B cell (primary cell): ENCODE results near the gene NPHS1. TPM values are rescaled to one million over a fixed set of nuclear protein-coding genes. Genes with fewer than 3 reads are reported as not detected.

Source experiments
- ATAC-seq: fragments of 200-7000 bp; cut with Tn5 transposase; one replicate; pipeline ENCODE4 v1.10.0; 2021; ENCODE audit warnings: low read depth, mild to moderate bottlenecking, moderate number of reproducible peaks, moderate library complexity
- CTCF ChIA-PET: fragments of 350-600 bp; sonication (Branson Sonifier 250); formaldehyde crosslinking; loops from one replicate; lab custom pipeline; 2021; ENCODE audit warnings: antibody characterized with exemption, inconsistent platforms; lab: Charles Lee
- POLR2A ChIA-PET: fragments of 350-600 bp; sonication (Branson Sonifier 250); formaldehyde crosslinking; loops from one replicate; lab custom pipeline; 2021; ENCODE audit warnings: antibody characterized with exemption; lab: Charles Lee
- DNase-seq: peaks from one replicate; pipeline ENCODE4 v3.0.0; 2013
- H2AFZ ChIP-seq: 2 replicates; pipeline ENCODE4 v1.6.1; 2012; ENCODE audit warnings: mild to moderate bottlenecking, low read depth, low read length; ENCODE audit not compliant: insufficient read depth, poor library complexity, severe bottlenecking
- H3K27ac ChIP-seq, 2 donors: 1 replicate in 1 of 2; 2 replicates in 1 of 2; pipeline ENCODE4 v1.5.1; 2012 to 2013; ENCODE audit warnings: low read length in 2 of 2, mild to moderate bottlenecking in 2 of 2, moderate library complexity in 1 of 2
- H3K27me3 ChIP-seq, 4 experiments: fragments of 200-600 bp in 1 of 4; sonication (generic) in 1 of 4; replicated peaks in 1 of 4; 1 replicate in 2 of 4; 2 replicates in 2 of 4; pipeline versions ENCODE4 v1.6.1 to v1.7.0; 2013 to 2016; ENCODE audit warnings: low read length in 3 of 4, mild to moderate bottlenecking in 2 of 4, mixed read lengths in 1 of 4, moderate library complexity in 1 of 4; ENCODE audit not compliant: insufficient read depth in 4 of 4, control insufficient read depth in 3 of 4; ENCODE audit errors: control extremely low read depth in 1 of 4
- H3K36me3 ChIP-seq, 2 experiments: replicated peaks in 1 of 2; 1 replicate in 1 of 2; 2 replicates in 1 of 2; pipeline versions ENCODE4 v1.6.1 to v1.7.1; 2013; ENCODE audit warnings: low read length in 1 of 2; ENCODE audit not compliant: insufficient read depth in 2 of 2, control insufficient read depth in 1 of 2; ENCODE audit errors: control extremely low read depth in 1 of 2, extremely low read depth in 1 of 2
- H3K4me1 ChIP-seq, 2 donors: fragments of 200-600 bp in 1 of 2; sonication (generic) in 1 of 2; 1 replicate in 1 of 2; 2 replicates in 1 of 2; pipeline versions ENCODE4 v1.5.1 to v1.6.1; 2013 to 2017; ENCODE audit warnings: low read length in 2 of 2; ENCODE audit not compliant: control insufficient read depth in 2 of 2, insufficient read depth in 2 of 2
- H3K4me2 ChIP-seq: replicated peaks from 2 replicates; pipeline ENCODE3; 2012; ENCODE audit warnings: mild to moderate bottlenecking, low read depth, low read length; ENCODE audit not compliant: poor library complexity, severe bottlenecking
- H3K4me3 ChIP-seq, 5 experiments: fragments of 200-600 bp in 1 of 5; sonication (generic) in 1 of 5; 1 replicate in 3 of 5; 2 replicates in 2 of 5; pipeline versions ENCODE4 v1.5.1 to v1.7.0; 2011 to 2016; ENCODE audit warnings: low read length in 4 of 5, mild to moderate bottlenecking in 4 of 5, low read depth in 2 of 5, control low read depth in 1 of 5, moderate library complexity in 1 of 5; ENCODE audit not compliant: insufficient read depth in 1 of 5; ENCODE audit errors: control extremely low read depth in 1 of 5, extremely low read depth in 1 of 5
- H3K79me2 ChIP-seq: fragments of 200-600 bp; sonication (generic); one replicate; pipeline ENCODE4 v1.6.0; 2016; ENCODE audit warnings: low read length; ENCODE audit not compliant: control insufficient read depth, insufficient read depth
- H3K9ac ChIP-seq: fragments of 200-600 bp; sonication (generic); 2 replicates; pipeline ENCODE4 v1.6.1; 2017; ENCODE audit warnings: mild to moderate bottlenecking, low read length, moderate library complexity
- H3K9me3 ChIP-seq, 3 donors: one replicate each; pipeline versions ENCODE4 v1.6.1 to v1.7.1; 2013; ENCODE audit warnings: low read length in 2 of 3; ENCODE audit not compliant: control insufficient read depth in 2 of 3, insufficient read depth in 1 of 3; ENCODE audit errors: control extremely low read depth in 1 of 3
- H4K20me1 ChIP-seq: 2 replicates; pipeline ENCODE4 v1.6.0; 2012; ENCODE audit warnings: mild to moderate bottlenecking, low read length; ENCODE audit not compliant: insufficient read depth, control insufficient read depth, poor library complexity, severe bottlenecking
- H3K27ac Mint-ChIP-seq: one replicate; pipeline ENCODE4 v1.8.0; 2021; ENCODE audit warnings: mixed read lengths
- H3K27me3 Mint-ChIP-seq: one replicate; pipeline ENCODE4 v1.8.0; 2021; ENCODE audit warnings: mixed read lengths
- H3K4me1 Mint-ChIP-seq: one replicate; pipeline ENCODE4 v1.8.0; 2021; ENCODE audit warnings: mixed read lengths
- H3K4me3 Mint-ChIP-seq: one replicate; pipeline ENCODE4 v1.8.0; 2021; ENCODE audit warnings: mixed read lengths
- H3K9me3 Mint-ChIP-seq: one replicate; pipeline ENCODE4 v1.8.0; 2022; ENCODE audit warnings: mixed read lengths; ENCODE audit not compliant: insufficient read depth
- EZH2 ChIP-seq: IDR thresholded peaks from 2 replicates; pipeline ENCODE4 v1.6.1; 2012; ENCODE audit warnings: borderline replicate concordance, low read depth, mild to moderate bottlenecking, moderate library complexity, low read length; ENCODE audit not compliant: insufficient read depth, poor library complexity, severe bottlenecking
- WGBS: methylation state at CpG from one replicate; pipeline ENCODE4 v1.1.5; 2013; ENCODE audit warnings: missing lambda C conversion rate; ENCODE audit not compliant: insufficient coverage; 5-methylcytosine and 5-hydroxymethylcytosine counted together
- intact Hi-C: fragments of 100-400 bp; cut with micrococcal nuclease; formaldehyde crosslinking; loops from one replicate; pipeline ENCODE4 v1.10.0; 2022
- polyA plus RNA-seq: library from polyadenylated mRNA; depleted of rRNA; stranded (reverse); fragments of >200 nt; gene quantifications from 2 replicates; pipeline ENCODE4 v1.2.3, GENCODE V29; 2012
- total RNA-seq, 2 donors: library from RNA; stranded (reverse); fragments of 120-200 nt in 1 of 2; gene quantifications; 1 replicate in 1 of 2; 2 replicates in 1 of 2; pipeline versions ENCODE4 v1.2.3 to v1.2.4, GENCODE V29; 2013 to 2022
- TF ChIP-seq, protein P1 (sequence below): fragments of 200-600 bp; IDR thresholded peaks from one replicate; pipeline ENCODE4 v1.8.0; 2022; ENCODE audit warnings: antibody characterized with exemption, mild to moderate bottlenecking

NPHS1 gene
- total and polyA plus RNA-seq, 2 donors (not counting 1 experiment from before 2014, with no cell fraction given): not detected

DNA sequence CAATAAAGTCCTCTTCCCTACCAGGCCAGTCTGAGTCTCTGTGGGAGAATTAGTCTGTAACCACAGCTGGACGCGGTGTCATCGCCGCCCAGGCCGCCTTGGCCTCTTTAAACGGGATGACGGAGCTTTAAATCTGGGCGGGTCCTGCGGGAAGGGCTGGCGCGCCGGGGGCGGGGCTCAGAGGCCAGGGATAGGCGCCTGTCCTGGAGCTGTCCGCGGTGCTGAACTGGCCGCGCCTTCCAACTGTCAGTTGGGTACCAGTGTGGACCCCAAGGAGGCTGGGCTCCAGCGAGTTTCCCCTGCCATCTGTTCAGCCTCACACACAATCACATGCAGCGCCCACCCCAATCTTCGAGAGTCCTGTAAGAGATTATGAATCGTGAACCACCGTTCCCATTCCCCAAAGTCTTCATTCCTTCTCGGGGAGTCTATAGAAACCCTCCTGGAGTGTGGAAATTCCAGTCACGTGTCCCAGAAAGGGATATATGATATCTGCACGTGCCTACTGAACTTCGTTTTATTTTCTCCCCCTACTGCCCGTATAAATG is 27.5 kb upstream of the NPHS1 start:
- peaks cover 35% of the 10 kb centered on the region for H3K27me3 Mint-ChIP-seq
- H3K79me2 ChIP-seq: no peaks in the 10 kb centered on the region
- ChIA-PET CTCF (interaction anchor here (6.8 kb wide), 1 partner anchor 52 kb away, joined by 168 read pairs; no protein-coding TSS in a partner anchor), POLR2A (interaction anchor here (0.6 to 0.9 kb wide), 2 partner anchors 19 to 328 kb away, joined by 3 read pairs; no protein-coding TSS in a partner anchor)
- H2AFZ ChIP-seq: no peak overlapping the region
- ATAC-seq (peak; percentile 52), DNase-seq (peak; percentile 78)
- H3K27ac Mint-ChIP-seq: peak overlapping the region; percentile 15
- H3K27me3 ChIP-seq: peaks cover 0 to 36% (median 12%) of the 10 kb centered on the region in 4 experiments
- intact Hi-C loops: loop anchor here (1.0 to 5.0 kb wide), 2 partner anchors 172 to 186 kb away; partner anchors contain the start of genes THAP8 and WDR62
- H3K4me3 Mint-ChIP-seq: no peak overlapping the region
- TF ChIP-seq, protein P1, sequence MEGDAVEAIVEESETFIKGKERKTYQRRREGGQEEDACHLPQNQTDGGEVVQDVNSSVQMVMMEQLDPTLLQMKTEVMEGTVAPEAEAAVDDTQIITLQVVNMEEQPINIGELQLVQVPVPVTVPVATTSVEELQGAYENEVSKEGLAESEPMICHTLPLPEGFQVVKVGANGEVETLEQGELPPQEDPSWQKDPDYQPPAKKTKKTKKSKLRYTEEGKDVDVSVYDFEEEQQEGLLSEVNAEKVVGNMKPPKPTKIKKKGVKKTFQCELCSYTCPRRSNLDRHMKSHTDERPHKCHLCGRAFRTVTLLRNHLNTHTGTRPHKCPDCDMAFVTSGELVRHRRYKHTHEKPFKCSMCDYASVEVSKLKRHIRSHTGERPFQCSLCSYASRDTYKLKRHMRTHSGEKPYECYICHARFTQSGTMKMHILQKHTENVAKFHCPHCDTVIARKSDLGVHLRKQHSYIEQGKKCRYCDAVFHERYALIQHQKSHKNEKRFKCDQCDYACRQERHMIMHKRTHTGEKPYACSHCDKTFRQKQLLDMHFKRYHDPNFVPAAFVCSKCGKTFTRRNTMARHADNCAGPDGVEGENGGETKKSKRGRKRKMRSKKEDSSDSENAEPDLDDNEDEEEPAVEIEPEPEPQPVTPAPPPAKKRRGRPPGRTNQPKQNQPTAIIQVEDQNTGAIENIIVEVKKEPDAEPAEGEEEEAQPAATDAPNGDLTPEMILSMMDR: no peak
- no peak for TF ChIP-seq EZH2
- H3K9ac ChIP-seq: no peak overlapping the region
- no peak overlapping the region for H3K4me2 ChIP-seq
- no peak overlapping the region for H3K27ac ChIP-seq
- no peaks in the 10 kb centered on the region for H3K36me3 ChIP-seq
- no peaks in the 10 kb centered on the region for H4K20me1 ChIP-seq
- H3K9me3 Mint-ChIP-seq: no peaks in the 10 kb centered on the region
- no peak overlapping the region for H3K4me3 ChIP-seq
- WGBS: 3% methylated on average over 24 of the region's 28 CpGs
- peaks cover 16% of the 10 kb centered on the region for H3K4me1 Mint-ChIP-seq
- H3K4me1 ChIP-seq: peaks cover 4 to 7% of the 10 kb centered on the region in 2 donors
- H3K9me3 ChIP-seq: peaks cover 0 to 15% (median 0%) of the 10 kb centered on the region in 3 donors

DNA sequence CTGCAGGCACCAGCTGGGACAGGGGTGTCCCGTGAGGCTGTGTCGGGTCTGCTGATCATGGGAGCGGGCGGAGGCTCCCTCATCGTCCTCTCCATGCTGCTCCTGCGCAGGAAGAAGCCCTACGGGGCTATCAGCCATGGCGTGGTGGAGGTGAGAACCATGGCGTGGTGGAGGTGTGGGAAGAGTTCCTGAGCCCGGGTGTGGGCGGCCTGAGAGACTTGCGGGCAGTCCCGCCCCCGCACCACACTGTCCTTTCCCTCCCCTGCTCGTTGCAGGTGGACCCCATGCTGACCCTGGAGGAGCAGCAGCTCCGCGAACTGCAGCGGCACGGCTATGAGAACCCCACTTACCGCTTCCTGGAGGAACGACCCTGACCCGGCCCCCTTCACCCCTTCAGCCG is 26.8 kb upstream of the NPHS1 start:
- 44% methylated on average over 17 of the region's 23 CpGs for WGBS
- no peaks in the 10 kb centered on the region for H3K79me2 ChIP-seq
- DNase-seq (peak; percentile 36), ATAC-seq (no peak)
- peaks cover 13% of the 10 kb centered on the region for H3K4me1 Mint-ChIP-seq
- H2AFZ ChIP-seq: no peak overlapping the region
- ChIA-PET POLR2A (no interaction called here), CTCF (interaction anchor here (6.8 kb wide), 1 partner anchor 53 kb away, joined by 168 read pairs; no protein-coding TSS in a partner anchor)
- intact Hi-C loops: loop anchor here (1.0 kb wide), 1 partner anchor 185 kb away; no protein-coding TSS in a partner anchor
- no peak overlapping the region for H3K27ac ChIP-seq
- TF ChIP-seq, protein P1: no peak
- TF ChIP-seq EZH2: no peak
- H3K9me3 ChIP-seq: peaks cover 0 to 15% (median 0%) of the 10 kb centered on the region in 3 donors
- H3K4me3 Mint-ChIP-seq: no peak overlapping the region
- no peaks in the 10 kb centered on the region for H3K9me3 Mint-ChIP-seq
- H3K27me3 Mint-ChIP-seq: peaks cover 38% of the 10 kb centered on the region
- no peak overlapping the region for H3K4me3 ChIP-seq
- H3K4me1 ChIP-seq: peaks cover 4 to 7% of the 10 kb centered on the region in 2 donors
- no peak overlapping the region for H3K4me2 ChIP-seq
- H3K27ac Mint-ChIP-seq: no peak overlapping the region
- peaks cover 0 to 39% (median 12%) of the 10 kb centered on the region in 4 experiments for H3K27me3 ChIP-seq
- no peaks in the 10 kb centered on the region for H3K36me3 ChIP-seq
- no peak overlapping the region for H3K9ac ChIP-seq
- H4K20me1 ChIP-seq: no peaks in the 10 kb centered on the region
